ENCODE results near the gene KIF26B.

- TF ChIP-seq EZH2 (IDR thresholded peaks at IDR 0.05; ENCODE audit: borderline replicate concordance, low read length) (no peak), CTCF (IDR thresholded peaks at IDR 0.05; ENCODE audit: low read length) (no peak)
These were observed 20.6 kb upstream of the KIF26B start for GRCh38 chr1:245133995-245134715.
